ENCODE results near the gene USP25.
A peak's percentile ranks its signal among the peaks of the same experiment; 100 is the strongest.

USP25 gene

GRCh38 chr21:15874615-15875014, 144.8 kb downstream of the USP25 start:
- FAIRE-seq = no peak

DNA sequence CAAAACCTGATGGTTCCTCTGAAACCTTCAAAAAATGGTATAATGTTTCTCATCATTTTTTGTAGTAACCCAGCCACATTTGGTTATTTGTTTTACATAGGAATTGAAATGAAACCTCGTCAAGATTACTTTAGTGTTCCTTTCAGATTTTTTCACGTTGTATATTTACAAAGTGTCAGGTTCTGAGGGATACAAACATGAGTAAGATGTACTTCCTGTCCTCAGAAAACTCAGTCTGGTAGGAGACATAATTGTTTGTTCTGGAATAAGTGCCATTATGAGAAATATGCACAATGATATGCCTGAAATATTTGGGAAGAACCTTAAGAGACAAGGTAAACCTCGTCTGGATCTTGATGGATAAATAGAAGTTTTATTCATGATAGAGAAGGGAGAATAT, 145.5 kb downstream of the USP25 start:
- FAIRE-seq = no peak

GRCh38 chr21:15893902-15894301, 164.1 kb downstream of the USP25 start:
- no peak for FAIRE-seq

- peak; percentile 95 for FAIRE-seq
Measured at GRCh38 chr21:15894596-15894995, 164.8 kb downstream of the USP25 start.

GRCh38 chr21:15895142-15896106, 165.6 kb downstream of the USP25 start:
- no peak for FAIRE-seq

DNA sequence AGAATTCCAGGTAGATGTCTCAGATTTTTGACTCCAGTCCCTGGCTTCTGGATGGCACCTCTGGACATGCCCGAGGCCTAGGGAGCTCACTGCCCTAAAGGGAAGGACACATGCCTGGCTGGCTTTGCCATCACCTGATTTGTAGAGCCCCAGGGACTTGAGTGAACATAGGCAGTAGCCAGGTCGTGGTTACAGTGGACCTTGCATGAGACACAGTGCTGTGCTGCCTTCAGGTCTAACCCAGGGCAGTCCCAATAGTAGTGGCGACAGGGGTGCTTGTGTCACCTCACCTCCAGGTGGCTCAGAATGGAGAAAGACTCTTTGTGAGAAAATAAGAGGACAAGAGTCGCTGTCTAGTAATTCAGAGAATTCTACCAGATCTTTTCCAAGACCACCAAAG, 166.7 kb downstream of the USP25 start:
- FAIRE-seq = no peak

GRCh38 chr21:15904389-15904788, 174.6 kb downstream of the USP25 start:
- FAIRE-seq = no peak

- no peak for FAIRE-seq
Measured at GRCh38 chr21:15908187-15908586, 178.4 kb downstream of the USP25 start.

DNA sequence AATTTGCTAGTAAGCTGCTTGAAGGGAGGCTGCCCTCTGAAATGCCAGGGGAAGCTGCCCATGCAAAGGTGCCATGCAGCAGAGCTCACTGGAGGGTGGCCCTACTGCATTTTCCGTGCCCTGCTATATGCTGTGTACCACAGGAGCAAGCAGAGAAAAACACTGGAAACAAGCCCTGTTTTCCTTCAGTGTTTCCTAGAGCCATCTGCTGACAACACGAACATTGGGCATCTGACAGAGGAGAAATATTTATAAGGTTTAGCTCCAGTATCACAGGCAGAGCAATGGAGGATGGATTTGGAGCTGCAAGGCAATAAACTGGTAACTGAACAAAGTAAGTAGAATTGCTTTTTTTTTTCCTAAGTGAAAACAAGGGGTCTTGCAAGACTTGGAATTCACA, 198.4 kb downstream of the USP25 start:
- FAIRE-seq = no peak

DNA sequence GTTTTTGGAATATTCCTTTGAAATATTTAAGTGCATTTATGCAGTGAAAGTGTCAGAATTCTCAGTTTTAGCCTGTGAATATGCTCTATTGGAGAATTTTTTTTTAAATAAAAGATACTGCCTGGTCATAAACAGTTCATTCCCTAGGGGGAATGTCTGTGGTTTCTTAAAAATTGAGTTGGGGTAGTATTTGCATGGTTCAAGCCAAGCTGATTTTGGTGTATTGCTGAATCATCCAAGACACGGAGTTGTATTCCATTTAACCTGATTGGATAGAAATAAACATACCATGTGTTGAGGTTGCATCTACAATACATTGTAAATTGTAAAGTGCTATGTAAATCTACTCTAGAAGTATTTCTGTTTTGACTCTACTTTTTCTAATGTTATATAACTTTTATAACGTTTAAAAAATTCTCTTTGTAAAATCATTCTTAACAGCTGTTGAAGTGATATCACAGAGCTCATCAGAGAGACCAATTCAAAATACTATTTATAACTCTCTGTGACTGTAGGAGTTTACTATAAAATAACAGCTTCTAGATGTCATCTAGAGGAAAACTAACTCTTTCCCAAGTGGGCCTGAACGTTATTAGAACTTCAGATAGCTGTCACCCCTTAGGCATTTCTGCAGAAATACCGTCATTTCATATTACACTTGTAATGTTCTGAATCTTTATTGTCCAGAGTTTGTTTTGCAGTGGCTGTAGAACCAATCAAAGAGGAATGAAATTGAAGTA, 199.1 kb downstream of the USP25 start:
- FAIRE-seq = no peak

- FAIRE-seq = no peak
Measured at GRCh38 chr21:15929536-15929935, 199.8 kb downstream of the USP25 start.
